Measurements from ENCODE around the gene NOXO1.
"Not testable (repeated sequence)": the region's sequence is repeated elsewhere in the genome, so short reads cannot be mapped to it uniquely, and the experiment has no call there.

Gene NOXO1

GRCh38 chr16:1972490-1972877 is 8.8 kb downstream of the NOXO1 start:
- peak overlapping the region; percentile 97 for H3K4me3 ChIP-seq (ENCODE audit: low read depth, low read length)
- H3K9me3 ChIP-seq (ENCODE audit: control insufficient read depth, insufficient read depth, low read length), result no peaks in the 10 kb centered on the region
- H3K36me3 ChIP-seq (ENCODE audit: control insufficient read depth, insufficient read depth, low read length), result peaks cover 33% of the 10 kb centered on the region
- H3K9ac ChIP-seq (ENCODE audit: low read depth, low read length), result peak overlapping the region; percentile 70
- H3K4me1 ChIP-seq (ENCODE audit: control insufficient read depth, insufficient read depth, low read length), result no peaks in the 10 kb centered on the region
- H3K27me3 ChIP-seq (ENCODE audit: control insufficient read depth, insufficient read depth, low read length), result no peaks in the 10 kb centered on the region

GRCh38 chr16:1971796-1972489 is 9.3 kb downstream of the NOXO1 start, which contains the start of gene TBL3:
TBL3 (plus strand) TSS chr16:1972053; CDS start chr16:1972165, 112 bp downstream.
- H3K4me3 ChIP-seq (ENCODE audit: low read depth, low read length), result peak within 1 kb of the TSS; percentile 97
- H3K4me1 ChIP-seq (ENCODE audit: control insufficient read depth, insufficient read depth, low read length), result no peaks in the 10 kb centered on the region
- no peaks in the 10 kb centered on the region for H3K9me3 ChIP-seq (ENCODE audit: control insufficient read depth, insufficient read depth, low read length)
- no peaks in the 10 kb centered on the region for H3K27me3 ChIP-seq (ENCODE audit: control insufficient read depth, insufficient read depth, low read length)
- H3K9ac ChIP-seq (ENCODE audit: low read depth, low read length), result peak within 1 kb of the TSS; percentile 89
- H3K36me3 ChIP-seq (ENCODE audit: control insufficient read depth, insufficient read depth, low read length), result peaks cover 30% of the 10 kb centered on the region

GRCh38 chr16:1968146-1968953 is 12.9 kb downstream of the NOXO1 start:
- Histone ChIP-seq H3K36me3 (ENCODE audit: control insufficient read depth, insufficient read depth, low read length) (peaks cover 9% of the 10 kb centered on the region), H3K27me3 (ENCODE audit: control insufficient read depth, insufficient read depth, low read length) (no peaks in the 10 kb centered on the region), H3K9ac (ENCODE audit: low read depth, low read length) (no peak overlapping the region), H3K4me3 (ENCODE audit: low read depth, low read length) (no peak overlapping the region), H3K4me1 (ENCODE audit: control insufficient read depth, insufficient read depth, low read length) (peaks cover 2% of the 10 kb centered on the region), H3K9me3 (ENCODE audit: control insufficient read depth, insufficient read depth, low read length) (no peaks in the 10 kb centered on the region)

GRCh38 chr16:1966460-1966859 is 14.8 kb downstream of the NOXO1 start, which contains the start of gene RNF151:
RNF151 (plus strand) TSS chr16:1966856; CDS start chr16:1966882, 26 bp downstream.
- no peaks in the 10 kb centered on the region for H3K27me3 ChIP-seq (ENCODE audit: control insufficient read depth, insufficient read depth, low read length)
- H3K36me3 ChIP-seq (ENCODE audit: control insufficient read depth, insufficient read depth, low read length), result peaks cover 27% of the 10 kb centered on the region
- H3K4me3 ChIP-seq (ENCODE audit: low read depth, low read length), result peak within 1 kb of the TSS; percentile 87
- peaks cover 2% of the 10 kb centered on the region for H3K4me1 ChIP-seq (ENCODE audit: control insufficient read depth, insufficient read depth, low read length)
- no peaks in the 10 kb centered on the region for H3K9me3 ChIP-seq (ENCODE audit: control insufficient read depth, insufficient read depth, low read length)
- H3K9ac ChIP-seq (ENCODE audit: low read depth, low read length), result peak within 1 kb of the TSS; percentile 93

- peak overlapping the region; percentile 87 for H3K4me3 ChIP-seq (ENCODE audit: low read depth, low read length)
- peaks cover 6% of the 10 kb centered on the region for H3K4me1 ChIP-seq (ENCODE audit: control insufficient read depth, insufficient read depth, low read length)
- no peaks in the 10 kb centered on the region for H3K9me3 ChIP-seq (ENCODE audit: control insufficient read depth, insufficient read depth, low read length)
- peak overlapping the region; percentile 93 for H3K9ac ChIP-seq (ENCODE audit: low read depth, low read length)
- no peaks in the 10 kb centered on the region for H3K27me3 ChIP-seq (ENCODE audit: control insufficient read depth, insufficient read depth, low read length)
- peaks cover 27% of the 10 kb centered on the region for H3K36me3 ChIP-seq (ENCODE audit: control insufficient read depth, insufficient read depth, low read length)
Measured at GRCh38 chr16:1965396-1966001, 15.8 kb downstream of the NOXO1 start.

GRCh38 chr16:1964506-1965395 is 16.5 kb downstream of the NOXO1 start, which contains the start of gene RPS2:
RPS2 (minus strand) TSS chr16:1964826; CDS start chr16:1964625, 201 bp downstream.
- Histone ChIP-seq H3K9me3 (ENCODE audit: control insufficient read depth, insufficient read depth, low read length) (no peaks in the 10 kb centered on the region), H3K4me1 (ENCODE audit: control insufficient read depth, insufficient read depth, low read length) (peaks cover 6% of the 10 kb centered on the region), H3K9ac (ENCODE audit: low read depth, low read length) (peak within 1 kb of the TSS; percentile 96), H3K36me3 (ENCODE audit: control insufficient read depth, insufficient read depth, low read length) (peaks cover 27% of the 10 kb centered on the region), H3K4me3 (ENCODE audit: low read depth, low read length) (peak within 1 kb of the TSS; percentile 87), H3K27me3 (ENCODE audit: control insufficient read depth, insufficient read depth, low read length) (no peaks in the 10 kb centered on the region)

GRCh38 chr16:1963806-1964505 is 17.3 kb downstream of the NOXO1 start:
- Histone ChIP-seq H3K9me3 (ENCODE audit: control insufficient read depth, insufficient read depth, low read length) (no peaks in the 10 kb centered on the region), H3K9ac (ENCODE audit: low read depth, low read length) (peak overlapping the region; percentile 96), H3K4me1 (ENCODE audit: control insufficient read depth, insufficient read depth, low read length) (peaks cover 6% of the 10 kb centered on the region), H3K27me3 (ENCODE audit: control insufficient read depth, insufficient read depth, low read length) (no peaks in the 10 kb centered on the region), H3K4me3 (ENCODE audit: low read depth, low read length) (peak overlapping the region; percentile 87), H3K36me3 (ENCODE audit: control insufficient read depth, insufficient read depth, low read length) (peaks cover 27% of the 10 kb centered on the region)

GRCh38 chr16:1962161-1963153 is 18.8 kb downstream of the NOXO1 start:
- H3K4me1 ChIP-seq (ENCODE audit: control insufficient read depth, insufficient read depth, low read length), result not testable (repeated sequence)
- peak overlapping the region; percentile 96 for H3K9ac ChIP-seq (ENCODE audit: low read depth, low read length)
- peak overlapping the region; percentile 30 for H3K4me3 ChIP-seq (ENCODE audit: low read depth, low read length)

GRCh38 chr16:1961651-1962067 is 19.6 kb downstream of the NOXO1 start:
- no peaks in the 10 kb centered on the region for H3K9me3 ChIP-seq (ENCODE audit: control insufficient read depth, insufficient read depth, low read length)
- H3K36me3 ChIP-seq (ENCODE audit: control insufficient read depth, insufficient read depth, low read length), result peaks cover 27% of the 10 kb centered on the region
- H3K4me3 ChIP-seq (ENCODE audit: low read depth, low read length), result no peak overlapping the region
- no peaks in the 10 kb centered on the region for H3K27me3 ChIP-seq (ENCODE audit: control insufficient read depth, insufficient read depth, low read length)
- no peak overlapping the region for H3K9ac ChIP-seq (ENCODE audit: low read depth, low read length)
- H3K4me1 ChIP-seq (ENCODE audit: control insufficient read depth, insufficient read depth, low read length), result peaks cover 6% of the 10 kb centered on the region

More at GRCh38 chr16:1962161-1963153, 18.8 kb downstream of the NOXO1 start:
- not testable (repeated sequence) for H3K9me3 ChIP-seq (ENCODE audit: control insufficient read depth, insufficient read depth, low read length); H3K27me3 ChIP-seq (ENCODE audit: control insufficient read depth, insufficient read depth, low read length)
- H3K36me3 ChIP-seq (ENCODE audit: control insufficient read depth, insufficient read depth, low read length), result peaks cover 27% of the 10 kb centered on the region
